Liver (tissue), 9 donors: ENCODE measurements around the gene DPAGT1. TPM values are rescaled to one million over a fixed set of nuclear protein-coding genes. Genes with fewer than 3 reads are reported as not detected.
A peak's percentile ranks its signal among the peaks of the same experiment; 100 is the strongest.

Experiments
- DNase-seq: peaks from one replicate; pipeline ENCODE4 v3.0.0-alpha.2; 2017; ENCODE audit warnings: low spot score
- H3K27ac ChIP-seq, 2 donors: one replicate each; pipeline ENCODE4 v1.7.0; 2013; ENCODE audit warnings: inconsistent platforms in 2 of 2, low read length in 2 of 2, control low read depth in 1 of 2, low read depth in 1 of 2, mild to moderate bottlenecking in 1 of 2
- H3K27me3 ChIP-seq, 4 donors: one replicate each; pipeline versions ENCODE4 v1.6.1 to v1.7.0; 2013; ENCODE audit warnings: low read length in 3 of 4, inconsistent platforms in 1 of 4, mild to moderate bottlenecking in 1 of 4, moderate library complexity in 1 of 4; ENCODE audit not compliant: control insufficient read depth in 4 of 4, insufficient read depth in 4 of 4
- H3K36me3 ChIP-seq, 4 donors: one replicate each; pipeline versions ENCODE4 v1.6.1 to v1.7.0; 2013; ENCODE audit warnings: low read length in 3 of 4, mild to moderate bottlenecking in 3 of 4, low read depth in 1 of 4, moderate library complexity in 1 of 4; ENCODE audit not compliant: control insufficient read depth in 4 of 4, insufficient read depth in 3 of 4
- H3K4me1 ChIP-seq, 4 donors: one replicate each; pipeline versions ENCODE4 v1.6.1 to v1.7.0; 2013; ENCODE audit warnings: low read length in 3 of 4, mild to moderate bottlenecking in 3 of 4, moderate library complexity in 1 of 4; ENCODE audit not compliant: control insufficient read depth in 4 of 4, insufficient read depth in 4 of 4
- H3K4me3 ChIP-seq, 3 donors: one replicate each; pipeline versions ENCODE4 v1.6.1 to v1.7.0; 2013; ENCODE audit warnings: low read length in 3 of 3, control low read depth in 1 of 3, low read depth in 1 of 3, mild to moderate bottlenecking in 1 of 3
- H3K9ac ChIP-seq, 2 donors: one replicate each; pipeline ENCODE4 v1.7.0; 2013; ENCODE audit warnings: low read length in 2 of 2, mild to moderate bottlenecking in 2 of 2, moderate library complexity in 2 of 2, control low read depth in 1 of 2, low read depth in 1 of 2
- H3K9me3 ChIP-seq, 4 donors: one replicate each; pipeline versions ENCODE4 v1.6.1 to v1.7.0; 2013; ENCODE audit warnings: low read length in 3 of 4; ENCODE audit not compliant: control insufficient read depth in 4 of 4
- EGR1 ChIP-seq, 2 donors: IDR thresholded peaks; 2 replicates each; pipeline ENCODE4 v1.6.1; 2016 to 2018; ENCODE audit warnings: antibody characterized with exemption in 2 of 2, low read depth in 2 of 2
- FOXA1 ChIP-seq: IDR thresholded peaks from 2 replicates; pipeline ENCODE4 v1.6.1; 2016; ENCODE audit warnings: antibody characterized with exemption
- FOXA2 ChIP-seq: IDR thresholded peaks from 2 replicates; pipeline ENCODE4 v1.6.1; 2016; ENCODE audit warnings: antibody characterized with exemption
- GABPA ChIP-seq, 2 donors: IDR thresholded peaks in 1 of 2; conservative IDR thresholded peaks in 1 of 2; 2 replicates each; pipeline ENCODE4 v1.6.1; 2016; ENCODE audit warnings: antibody characterized with exemption in 2 of 2, mild to moderate bottlenecking in 1 of 2, moderate library complexity in 1 of 2
- HNF4A ChIP-seq, 2 donors: conservative IDR thresholded peaks; 2 replicates each; pipeline ENCODE4 v1.6.1; 2016; ENCODE audit warnings: antibody characterized with exemption in 2 of 2, mild to moderate bottlenecking in 2 of 2
- HNF4G ChIP-seq: IDR thresholded peaks from 2 replicates; pipeline ENCODE4 v1.6.1; 2016; ENCODE audit warnings: antibody characterized with exemption
- JUND ChIP-seq, 2 donors: IDR thresholded peaks; 2 replicates each; pipeline ENCODE4 v1.6.1; 2016; ENCODE audit warnings: antibody characterized with exemption in 2 of 2
- NR2F2 ChIP-seq: IDR thresholded peaks from 2 replicates; pipeline ENCODE4 v1.6.1; 2016; ENCODE audit warnings: antibody characterized with exemption
- RAD21 ChIP-seq, 2 donors: IDR thresholded peaks; 2 replicates each; pipeline ENCODE4 v1.6.1; 2016; ENCODE audit warnings: antibody characterized with exemption in 2 of 2, mild to moderate bottlenecking in 2 of 2
- RXRA ChIP-seq, 2 donors: IDR thresholded peaks; 2 replicates each; pipeline ENCODE4 v1.6.1; 2017 to 2018; ENCODE audit warnings: antibody characterized with exemption in 2 of 2, mild to moderate bottlenecking in 1 of 2
- SP1 ChIP-seq: IDR thresholded peaks from 2 replicates; pipeline ENCODE4 v1.6.1; 2018; ENCODE audit warnings: antibody characterized with exemption, mild to moderate bottlenecking
- TAF1 ChIP-seq: conservative IDR thresholded peaks from 2 replicates; pipeline ENCODE4 v1.6.1; 2016; ENCODE audit warnings: antibody characterized with exemption, mild to moderate bottlenecking
- YY1 ChIP-seq: IDR thresholded peaks from 2 replicates; pipeline ENCODE4 v1.6.1; 2016; ENCODE audit warnings: antibody characterized with exemption, mild to moderate bottlenecking
- WGBS: extraction: QIAGEN DNeasy Blood & Tissue Kit; methylation state at CpG from one replicate; pipeline ENCODE4 v1.1.7; 2013; 5-methylcytosine and 5-hydroxymethylcytosine counted together
- polyA plus RNA-seq, 2 donors: library from polyadenylated mRNA; stranded (reverse) in 1 of 2; unstranded in 1 of 2; fragments of 200-250 nt in 1 of 2; fragments of >200 nt in 1 of 2; fragmentation: Nextera tagmentation in 1 of 2; extraction: Ambion mirVana in 1 of 2; gene quantifications; one replicate each; pipeline versions ENCODE4 v1.2.1 to v1.2.3, GENCODE V29; 2013 to 2015
- total RNA-seq, 2 donors: library from RNA; depleted of rRNA; stranded (reverse); fragments of >200 nt; gene quantifications; one replicate each; pipeline ENCODE4 v1.2.3, GENCODE V29; 2014
- TF ChIP-seq, protein P1 (sequence below): IDR thresholded peaks from 2 replicates; pipeline ENCODE4 v1.6.1; 2016; ENCODE audit warnings: antibody characterized with exemption
- TF ChIP-seq, protein P2 (sequence below): IDR thresholded peaks from 2 replicates; pipeline ENCODE4 v1.6.1; 2016; ENCODE audit warnings: antibody characterized with exemption
- TF ChIP-seq, protein P3 (sequence below): IDR thresholded peaks from 2 replicates; pipeline ENCODE4 v1.6.1; 2016; ENCODE audit warnings: antibody characterized with exemption, mild to moderate bottlenecking
- TF ChIP-seq, protein P4 (sequence below): IDR thresholded peaks from 2 replicates; pipeline ENCODE4 v1.6.1; 2016; ENCODE audit warnings: antibody characterized with exemption
- TF ChIP-seq, protein P5 (sequence below): fragments of 150-350 bp; IDR thresholded peaks from 2 replicates; pipeline ENCODE4 v1.5.1; 2017; ENCODE audit warnings: improper control_type of control experiment, low read depth, low read length; ENCODE audit not compliant: missing input control
- donor health status: healthy.
- donor health status: healthy.
- donor health status: healthy.
- donor health status: healthy.
- donor health status: healthy.

Gene DPAGT1
- total and polyA plus RNA-seq, 4 donors, result 12.8 to 48.0 (median 37.4) TPM

DNA sequence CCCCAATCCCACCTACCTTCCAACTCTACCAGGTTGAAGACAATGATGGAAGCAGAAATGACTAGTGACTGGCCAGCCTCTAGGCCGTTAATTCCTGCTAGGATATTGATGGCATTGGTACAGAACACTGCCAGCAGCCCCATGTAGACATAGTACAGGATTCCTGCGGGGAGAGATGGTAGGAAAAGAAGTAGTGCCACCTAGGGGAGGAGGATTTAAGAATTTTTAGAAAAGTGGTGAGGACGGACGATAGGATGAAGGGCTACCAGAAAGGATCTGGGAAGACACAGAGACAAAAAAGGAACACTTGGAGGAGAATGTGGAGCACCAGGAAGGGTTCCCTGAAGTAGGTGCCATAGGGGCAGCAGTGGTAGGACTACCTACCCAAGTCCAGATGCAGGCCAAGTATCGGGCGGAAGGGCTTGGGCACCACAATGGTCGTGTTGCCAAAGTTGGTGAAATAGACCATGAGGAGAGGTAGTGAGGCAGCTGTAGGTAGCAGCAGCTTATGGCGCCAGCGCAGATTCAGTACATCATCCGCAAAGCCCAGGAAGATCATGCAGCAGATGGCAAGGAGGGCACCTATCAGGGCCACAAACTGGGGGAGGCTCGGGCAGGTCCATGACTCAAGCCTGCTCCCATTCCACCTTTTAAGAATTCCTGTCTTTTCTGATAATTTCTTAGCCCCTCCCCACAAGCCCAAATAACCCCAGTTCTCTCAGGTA is 1.2 kb downstream of the DPAGT1 start:
- Histone ChIP-seq H3K27me3 (no peaks in the 10 kb centered on the region), H3K36me3 (peaks cover 4 to 18% (median 12%) of the 10 kb centered on the region in 4 donors), H3K27ac (no peak overlapping the region), H3K4me3 (peak overlapping the region; percentile 81 to 98 (median 94)), H3K4me1 (peaks cover 0 to 31% (median 25%) of the 10 kb centered on the region in 4 donors), H3K9me3 (no peaks in the 10 kb centered on the region), H3K9ac (no peak overlapping the region)
- 53% methylated on average over 11 of the region's 11 CpGs for WGBS
- TF ChIP-seq SP1, result peak; percentile 30
- TF ChIP-seq RXRA (IDR thresholded peaks at IDR 0.05), result no peak
- TF ChIP-seq EGR1 (IDR thresholded peaks at IDR 0.05; ENCODE audit: low read depth in 2 of 2), result no peak
- TF ChIP-seq, protein P1, sequence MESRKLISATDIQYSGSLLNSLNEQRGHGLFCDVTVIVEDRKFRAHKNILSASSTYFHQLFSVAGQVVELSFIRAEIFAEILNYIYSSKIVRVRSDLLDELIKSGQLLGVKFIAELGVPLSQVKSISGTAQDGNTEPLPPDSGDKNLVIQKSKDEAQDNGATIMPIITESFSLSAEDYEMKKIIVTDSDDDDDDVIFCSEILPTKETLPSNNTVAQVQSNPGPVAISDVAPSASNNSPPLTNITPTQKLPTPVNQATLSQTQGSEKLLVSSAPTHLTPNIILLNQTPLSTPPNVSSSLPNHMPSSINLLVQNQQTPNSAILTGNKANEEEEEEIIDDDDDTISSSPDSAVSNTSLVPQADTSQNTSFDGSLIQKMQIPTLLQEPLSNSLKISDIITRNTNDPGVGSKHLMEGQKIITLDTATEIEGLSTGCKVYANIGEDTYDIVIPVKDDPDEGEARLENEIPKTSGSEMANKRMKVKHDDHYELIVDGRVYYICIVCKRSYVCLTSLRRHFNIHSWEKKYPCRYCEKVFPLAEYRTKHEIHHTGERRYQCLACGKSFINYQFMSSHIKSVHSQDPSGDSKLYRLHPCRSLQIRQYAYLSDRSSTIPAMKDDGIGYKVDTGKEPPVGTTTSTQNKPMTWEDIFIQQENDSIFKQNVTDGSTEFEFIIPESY, result no peak
- TF ChIP-seq RAD21 (IDR thresholded peaks at IDR 0.05), result peak; percentile 67 to 73
- TF ChIP-seq, protein P2, sequence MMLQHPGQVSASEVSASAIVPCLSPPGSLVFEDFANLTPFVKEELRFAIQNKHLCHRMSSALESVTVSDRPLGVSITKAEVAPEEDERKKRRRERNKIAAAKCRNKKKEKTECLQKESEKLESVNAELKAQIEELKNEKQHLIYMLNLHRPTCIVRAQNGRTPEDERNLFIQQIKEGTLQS, result no peak
- no peak for TF ChIP-seq TAF1
- TF ChIP-seq, protein P3, sequence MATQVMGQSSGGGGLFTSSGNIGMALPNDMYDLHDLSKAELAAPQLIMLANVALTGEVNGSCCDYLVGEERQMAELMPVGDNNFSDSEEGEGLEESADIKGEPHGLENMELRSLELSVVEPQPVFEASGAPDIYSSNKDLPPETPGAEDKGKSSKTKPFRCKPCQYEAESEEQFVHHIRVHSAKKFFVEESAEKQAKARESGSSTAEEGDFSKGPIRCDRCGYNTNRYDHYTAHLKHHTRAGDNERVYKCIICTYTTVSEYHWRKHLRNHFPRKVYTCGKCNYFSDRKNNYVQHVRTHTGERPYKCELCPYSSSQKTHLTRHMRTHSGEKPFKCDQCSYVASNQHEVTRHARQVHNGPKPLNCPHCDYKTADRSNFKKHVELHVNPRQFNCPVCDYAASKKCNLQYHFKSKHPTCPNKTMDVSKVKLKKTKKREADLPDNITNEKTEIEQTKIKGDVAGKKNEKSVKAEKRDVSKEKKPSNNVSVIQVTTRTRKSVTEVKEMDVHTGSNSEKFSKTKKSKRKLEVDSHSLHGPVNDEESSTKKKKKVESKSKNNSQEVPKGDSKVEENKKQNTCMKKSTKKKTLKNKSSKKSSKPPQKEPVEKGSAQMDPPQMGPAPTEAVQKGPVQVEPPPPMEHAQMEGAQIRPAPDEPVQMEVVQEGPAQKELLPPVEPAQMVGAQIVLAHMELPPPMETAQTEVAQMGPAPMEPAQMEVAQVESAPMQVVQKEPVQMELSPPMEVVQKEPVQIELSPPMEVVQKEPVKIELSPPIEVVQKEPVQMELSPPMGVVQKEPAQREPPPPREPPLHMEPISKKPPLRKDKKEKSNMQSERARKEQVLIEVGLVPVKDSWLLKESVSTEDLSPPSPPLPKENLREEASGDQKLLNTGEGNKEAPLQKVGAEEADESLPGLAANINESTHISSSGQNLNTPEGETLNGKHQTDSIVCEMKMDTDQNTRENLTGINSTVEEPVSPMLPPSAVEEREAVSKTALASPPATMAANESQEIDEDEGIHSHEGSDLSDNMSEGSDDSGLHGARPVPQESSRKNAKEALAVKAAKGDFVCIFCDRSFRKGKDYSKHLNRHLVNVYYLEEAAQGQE, result no peak
- peak; percentile 55 for TF ChIP-seq YY1
- TF ChIP-seq HNF4G, result no peak
- TF ChIP-seq FOXA1, result no peak
- TF ChIP-seq, protein P4, sequence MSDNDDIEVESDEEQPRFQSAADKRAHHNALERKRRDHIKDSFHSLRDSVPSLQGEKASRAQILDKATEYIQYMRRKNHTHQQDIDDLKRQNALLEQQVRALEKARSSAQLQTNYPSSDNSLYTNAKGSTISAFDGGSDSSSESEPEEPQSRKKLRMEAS, result no peak
- TF ChIP-seq NR2F2, result no peak
- TF ChIP-seq HNF4A (conservative IDR thresholded peaks at IDR 0.05), result peak in 1 of 2 donors; percentile 23
- TF ChIP-seq FOXA2, result peak; percentile 38
- TF ChIP-seq JUND (IDR thresholded peaks at IDR 0.05), result no peak
- TF ChIP-seq, protein P5, sequence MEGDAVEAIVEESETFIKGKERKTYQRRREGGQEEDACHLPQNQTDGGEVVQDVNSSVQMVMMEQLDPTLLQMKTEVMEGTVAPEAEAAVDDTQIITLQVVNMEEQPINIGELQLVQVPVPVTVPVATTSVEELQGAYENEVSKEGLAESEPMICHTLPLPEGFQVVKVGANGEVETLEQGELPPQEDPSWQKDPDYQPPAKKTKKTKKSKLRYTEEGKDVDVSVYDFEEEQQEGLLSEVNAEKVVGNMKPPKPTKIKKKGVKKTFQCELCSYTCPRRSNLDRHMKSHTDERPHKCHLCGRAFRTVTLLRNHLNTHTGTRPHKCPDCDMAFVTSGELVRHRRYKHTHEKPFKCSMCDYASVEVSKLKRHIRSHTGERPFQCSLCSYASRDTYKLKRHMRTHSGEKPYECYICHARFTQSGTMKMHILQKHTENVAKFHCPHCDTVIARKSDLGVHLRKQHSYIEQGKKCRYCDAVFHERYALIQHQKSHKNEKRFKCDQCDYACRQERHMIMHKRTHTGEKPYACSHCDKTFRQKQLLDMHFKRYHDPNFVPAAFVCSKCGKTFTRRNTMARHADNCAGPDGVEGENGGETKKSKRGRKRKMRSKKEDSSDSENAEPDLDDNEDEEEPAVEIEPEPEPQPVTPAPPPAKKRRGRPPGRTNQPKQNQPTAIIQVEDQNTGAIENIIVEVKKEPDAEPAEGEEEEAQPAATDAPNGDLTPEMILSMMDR, result peak; percentile 30
- no peak for TF ChIP-seq GABPA (IDR thresholded peaks at IDR 0.05 in 1 of 2, conservative IDR thresholded peaks at IDR 0.05 in 1 of 2)
- no peak for DNase-seq
